SK-N-MC (cell line): ENCODE results near the gene FA2H.

Experiments used
- EZH2 ChIP-seq: fragments of 200-600 bp; sonication (generic); IDR thresholded peaks from one replicate; pipeline ENCODE4 v1.6.1; 2017; ENCODE audit warnings: antibody characterized with exemption
- FOXP2 ChIP-seq: optimal IDR thresholded peaks from 2 replicates; pipeline ENCODE3; 2011; ENCODE audit warnings: mild to moderate bottlenecking, moderate library complexity; ENCODE audit not compliant: insufficient read depth; ENCODE audit errors: extremely low read length, control extremely low read depth
- POLR2AphosphoS5 ChIP-seq: IDR thresholded peaks from 2 replicates; pipeline ENCODE4 v1.6.1; 2012; ENCODE audit warnings: mild to moderate bottlenecking, low read depth, low read length, borderline replicate concordance

DNA sequence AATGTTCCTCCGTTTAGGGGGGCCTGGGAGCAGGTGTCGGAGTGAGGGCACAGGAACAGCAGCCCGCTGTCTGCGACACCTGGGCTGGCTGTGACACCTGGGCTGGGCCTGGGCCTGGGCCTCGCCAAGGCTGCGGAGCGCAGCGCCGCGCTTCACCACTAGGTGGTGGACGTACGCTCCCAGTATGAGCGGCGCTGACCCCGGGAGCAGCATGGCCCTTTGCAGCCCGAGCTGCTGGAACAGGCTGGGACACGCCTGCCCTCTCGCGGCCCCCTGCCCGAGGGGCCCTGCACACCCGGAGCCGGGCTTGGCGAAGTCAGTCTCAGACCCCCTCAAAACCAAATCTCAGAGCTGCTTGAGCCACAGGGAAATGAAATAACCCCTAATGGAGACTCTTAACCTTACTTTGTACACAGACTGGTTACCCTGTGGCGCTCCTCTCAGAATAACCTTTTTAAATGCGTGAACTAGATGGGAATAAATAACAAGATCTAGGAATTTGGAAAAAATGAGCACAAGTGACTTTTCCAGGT is 38.6 kb upstream of the FA2H start:
- TF ChIP-seq POLR2AphosphoS5 (no peak), EZH2 (no peak), FOXP2 (no peak)
